Naive thymus-derived CD4-positive, alpha-beta T cell (primary cell): ENCODE data around the gene SEMA3F. TPM values are rescaled to one million over a fixed set of nuclear protein-coding genes. Genes with fewer than 3 reads are reported as not detected.
A peak's percentile ranks its signal among the peaks of the same experiment; 100 is the strongest.

ENCODE experiments used
- ATAC-seq: fragments of 150-1000 bp; cut with Tn5 transposase; 2 replicates; pipeline ENCODE4 v1.10.0; 2021; ENCODE audit warnings: mild to moderate bottlenecking, moderate library complexity
- CTCF ChIA-PET: fragments of 350-600 bp; sonication (Branson Sonifier 250); formaldehyde crosslinking; loops from one replicate; lab custom pipeline; 2021; ENCODE audit warnings: antibody characterized with exemption; lab: Charles Lee
- POLR2A ChIA-PET: fragments of 350-600 bp; sonication (Branson Sonifier 250); formaldehyde crosslinking; loops from one replicate; lab custom pipeline; 2021; ENCODE audit warnings: antibody characterized with exemption, inconsistent platforms; lab: Charles Lee
- DNase-seq, 9 donors: peaks; one replicate each; pipeline versions ENCODE4 v3.0.0 to v3.0.0-alpha.2; 2020 to 2022; ENCODE audit warnings: mixed read lengths in 1 of 9
- H3K27ac ChIP-seq: one replicate; pipeline ENCODE4 v1.7.0; 2013; ENCODE audit warnings: mild to moderate bottlenecking, low read depth, low read length, moderate library complexity
- H3K27me3 ChIP-seq, 2 donors: one replicate each; pipeline ENCODE4 v1.7.0; 2013; ENCODE audit warnings: low read length in 2 of 2, mild to moderate bottlenecking in 2 of 2, moderate library complexity in 2 of 2; ENCODE audit not compliant: control insufficient read depth in 2 of 2, insufficient read depth in 2 of 2
- H3K36me3 ChIP-seq, 3 experiments: 1 replicate in 2 of 3; 2 replicates in 1 of 3; pipeline ENCODE4 v1.7.0; 2013; ENCODE audit warnings: low read length in 3 of 3, mild to moderate bottlenecking in 3 of 3, moderate library complexity in 1 of 3; ENCODE audit not compliant: insufficient read depth in 3 of 3, control insufficient read depth in 2 of 3
- H3K4me1 ChIP-seq, 2 donors: one replicate each; pipeline ENCODE4 v1.7.0; 2013; ENCODE audit warnings: low read length in 2 of 2, mild to moderate bottlenecking in 2 of 2, moderate library complexity in 1 of 2; ENCODE audit not compliant: control insufficient read depth in 2 of 2, insufficient read depth in 2 of 2
- H3K4me3 ChIP-seq: 2 replicates; pipeline ENCODE4 v1.7.0; 2013; ENCODE audit warnings: mild to moderate bottlenecking, low read length
- H3K9me3 ChIP-seq, 3 experiments: 1 replicate in 2 of 3; 2 replicates in 1 of 3; pipeline ENCODE4 v1.7.0; 2013; ENCODE audit warnings: low read length in 3 of 3; ENCODE audit not compliant: control insufficient read depth in 2 of 3
- H3K27ac Mint-ChIP-seq, 9 donors: one replicate each; pipeline ENCODE4 v1.8.0; 2020 to 2022; ENCODE audit warnings: mixed read lengths in 9 of 9, mild to moderate bottlenecking in 8 of 9, moderate library complexity in 5 of 9, inconsistent platforms in 2 of 9
- H3K27me3 Mint-ChIP-seq, 5 donors: one replicate each; pipeline ENCODE4 v1.8.0; 2021 to 2022; ENCODE audit warnings: mixed read lengths in 5 of 5, mild to moderate bottlenecking in 1 of 5
- H3K36me3 Mint-ChIP-seq, 5 donors: one replicate each; pipeline ENCODE4 v1.8.0; 2020 to 2022; ENCODE audit warnings: mixed read lengths in 5 of 5, mild to moderate bottlenecking in 3 of 5, inconsistent platforms in 1 of 5
- H3K4me1 Mint-ChIP-seq, 7 donors: one replicate each; pipeline ENCODE4 v1.8.0; 2020 to 2022; ENCODE audit warnings: mixed read lengths in 7 of 7, mild to moderate bottlenecking in 3 of 7, inconsistent platforms in 1 of 7
- H3K4me3 Mint-ChIP-seq, 10 donors: one replicate each; pipeline ENCODE4 v1.8.0; 2020 to 2022; ENCODE audit warnings: mild to moderate bottlenecking in 10 of 10, mixed read lengths in 10 of 10, moderate library complexity in 6 of 10, inconsistent platforms in 2 of 10
- H3K9me3 Mint-ChIP-seq, 11 donors: one replicate each; pipeline ENCODE4 v1.8.0; 2020 to 2022; ENCODE audit warnings: mixed read lengths in 11 of 11, mild to moderate bottlenecking in 4 of 11, inconsistent platforms in 1 of 11, moderate library complexity in 1 of 11
- intact Hi-C, 2 donors: fragments of 100-400 bp; cut with micrococcal nuclease; formaldehyde crosslinking; loops; one replicate each; pipeline ENCODE4 v1.15.1; 2023
- polyA plus RNA-seq, 2 donors: library from polyadenylated mRNA; unstranded; fragments of 300-500 nt; fragmentation: Illumina TruSeq; gene quantifications; one replicate each; pipeline ENCODE4 v1.2.3, GENCODE V29; 2021
- total RNA-seq, 6 experiments: library from RNA in 5 of 6; stranded (reverse) in 5 of 6; gene quantifications; 1 replicate in 5 of 6; 2 replicates in 1 of 6; pipeline ENCODE4 v1.2.3 and lab custom pipeline; 2021 to 2026

Gene SEMA3F
- total and polyA plus RNA-seq, 7 experiments from 2014 or later: 0.34 to 1.1 (median 0.69) TPM; not detected in 4

GRCh38 chr3:50235716-50236483 is 80.8 kb downstream of the SEMA3F start, which contains the start of gene GNAI2:
TSS of gene GNAI2 (plus strand) at chr3:50236204. CDS start at chr3:50236336, 132 bp downstream.
- CTCF ChIA-PET: interaction anchor here (0.5 to 15.3 kb wide), 9 partner anchors 8 to 1247 kb away, joined by 3 to 211 read pairs (median 3); partner anchors contain the start of genes HYAL3 and NAA80
- no peaks in the 10 kb centered on the region for H3K27me3 Mint-ChIP-seq
- H3K4me1 Mint-ChIP-seq: peaks cover 12 to 41% (median 37%) of the 10 kb centered on the region in 7 donors

GRCh38 chr3:50236484-50237132 is 81.5 kb downstream of the SEMA3F start:
- DNase-seq (no peak), ATAC-seq (no peak)
- Mint-ChIP-seq H3K27ac (peak overlapping the region; percentile 87 to 97 (median 95)), H3K27me3 (no peaks in the 10 kb centered on the region), H3K4me3 (peak overlapping the region; percentile 92 to 99 (median 98)), H3K36me3 (peaks cover 0 to 14% (median 0%) of the 10 kb centered on the region in 5 donors), H3K4me1 (peaks cover 19 to 48% (median 43%) of the 10 kb centered on the region in 7 donors), H3K9me3 (no peaks in the 10 kb centered on the region)
- H3K4me3 ChIP-seq: peak overlapping the region; percentile 90
- no peaks in the 10 kb centered on the region for H3K9me3 ChIP-seq
- POLR2A ChIA-PET: interaction anchor here (0.6 to 15.6 kb wide), 11 partner anchors 5 to 1705 kb away, joined by 3 to 253 read pairs (median 6); partner anchors contain the start of genes CYB561D2, GNAI2, HYAL3 and IFRD2
- H3K27me3 ChIP-seq: no peaks in the 10 kb centered on the region
- H3K27ac ChIP-seq: peak overlapping the region; percentile 84
- CTCF ChIA-PET: interaction anchor here (0.5 to 15.3 kb wide), 4 partner anchors 8 to 1248 kb away, joined by 4 to 211 read pairs (median 18); no protein-coding TSS in a partner anchor
- intact Hi-C loops: loop anchor here (1.0 to 5.0 kb wide), 17 partner anchors 36 to 1821 kb away; partner anchors contain the start of genes C3orf18 (in 2 of the 2), DUSP7 (in 2 of the 2), ARIH2 (in 1 of the 2) and CISH (in 1 of the 2)
- peaks cover 5 to 33% (median 7%) of the 10 kb centered on the region in 3 experiments for H3K36me3 ChIP-seq
- peaks cover 37 to 42% of the 10 kb centered on the region in 2 donors for H3K4me1 ChIP-seq

More at GRCh38 chr3:50235716-50236483, 80.8 kb downstream of the SEMA3F start, which contains the start of gene GNAI2:
- intact Hi-C loops: loop anchor here (1.0 to 5.0 kb wide), 19 partner anchors 9 to 1821 kb away; partner anchors contain the start of genes C3orf18 (in 2 of the 2), DUSP7 (in 2 of the 2), HYAL3 (in 2 of the 2) and NAA80 (in 2 of the 2)
- Mint-ChIP-seq H3K36me3 (peaks cover 0 to 13% (median 0%) of the 10 kb centered on the region in 5 donors), H3K9me3 (no peaks in the 10 kb centered on the region), H3K4me3 (peak within 1 kb of the TSS; percentile 92 to 99 (median 98)), H3K27ac (peak within 1 kb of the TSS; percentile 87 to 97 (median 95))
- Histone ChIP-seq H3K4me1 (peaks cover 30 to 35% of the 10 kb centered on the region in 2 donors), H3K9me3 (no peaks in the 10 kb centered on the region), H3K27me3 (no peaks in the 10 kb centered on the region), H3K27ac (peak within 1 kb of the TSS; percentile 84), H3K36me3 (peaks cover 5 to 33% (median 7%) of the 10 kb centered on the region in 3 experiments), H3K4me3 (peak within 1 kb of the TSS; percentile 90)
- ATAC-seq (peak; percentile 93), DNase-seq (peak; percentile 95 to 99 (median 99))
- POLR2A ChIA-PET: interaction anchor here (0.6 to 15.6 kb wide), 14 partner anchors 4 to 1142 kb away, joined by 3 to 253 read pairs (median 5); partner anchors contain the start of genes CYB561D2, GNAI2, HYAL3 and IFRD2

DNA sequence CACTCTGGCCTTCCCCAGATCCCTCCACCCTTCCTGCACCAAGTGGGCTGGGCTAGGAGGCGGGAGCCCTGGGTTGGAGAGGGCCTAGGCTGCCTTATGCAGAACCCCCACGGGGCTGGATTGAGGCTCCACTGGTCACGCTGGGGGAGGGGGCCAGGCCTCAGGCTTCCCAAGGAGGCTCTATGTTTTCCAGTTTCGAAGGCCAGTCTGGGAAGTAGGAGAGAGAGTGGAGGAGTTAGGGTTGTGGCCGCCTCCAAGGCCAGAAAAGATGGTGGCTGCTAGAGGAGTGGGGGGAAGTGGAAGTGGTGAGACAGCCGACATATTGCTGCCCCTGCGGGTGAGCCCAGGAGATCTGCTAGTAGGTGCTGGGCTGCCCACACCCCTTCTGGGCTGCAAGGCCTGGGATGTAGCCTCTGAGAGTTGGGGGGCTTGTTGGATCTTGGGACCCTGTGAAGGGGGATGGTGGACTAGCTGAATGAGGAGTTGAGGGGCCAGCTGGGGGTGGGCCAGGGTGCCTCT is 82.1 kb downstream of the SEMA3F start:
- H3K4me1 Mint-ChIP-seq: peaks cover 25 to 54% (median 48%) of the 10 kb centered on the region in 7 donors
- peaks cover 5 to 33% (median 7%) of the 10 kb centered on the region in 3 experiments for H3K36me3 ChIP-seq

DNA sequence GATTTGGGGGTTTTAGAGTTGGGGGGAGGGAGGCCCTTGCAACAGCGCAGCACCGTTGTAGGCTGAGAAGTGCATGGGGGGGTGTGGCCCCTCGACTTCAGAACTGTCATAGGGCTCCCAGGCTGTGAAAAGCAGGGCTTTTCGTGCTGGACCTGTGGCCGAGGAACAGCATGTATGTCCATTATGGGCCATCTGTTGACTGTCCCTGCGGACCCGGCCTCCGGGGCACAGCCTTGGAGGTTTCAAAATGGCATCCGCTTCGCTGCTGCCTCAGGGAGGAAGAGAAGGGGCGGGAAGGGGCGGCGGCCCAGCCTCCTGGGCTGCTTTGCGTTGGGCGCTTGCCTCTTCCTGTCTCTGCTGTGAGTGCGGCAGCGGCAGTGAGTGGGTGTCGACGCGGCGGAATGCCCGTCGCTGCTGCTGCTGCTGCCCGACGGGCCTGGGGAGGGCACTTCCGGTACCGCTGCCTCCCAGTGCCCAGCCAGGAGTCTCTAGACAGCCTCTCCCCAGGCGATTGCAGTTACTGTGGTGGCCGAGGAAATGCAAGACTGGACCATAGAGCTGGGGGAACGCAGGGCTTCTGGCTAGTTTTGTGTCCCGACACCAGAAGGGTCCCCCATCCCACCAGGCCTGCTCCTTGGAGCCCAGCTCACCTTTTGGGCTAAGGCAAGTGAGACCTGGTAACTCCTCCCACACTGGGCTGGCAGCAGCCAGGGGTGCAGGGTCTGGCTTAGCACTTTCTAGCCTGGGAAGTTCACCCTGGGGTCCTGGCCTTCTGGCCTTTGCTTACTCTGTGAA is 82.8 kb downstream of the SEMA3F start:
- ATAC-seq (peak; percentile 53), DNase-seq (peak; percentile 68 to 88 (median 86))
- H3K4me1 Mint-ChIP-seq: peaks cover 25 to 60% (median 56%) of the 10 kb centered on the region in 7 donors
- Histone ChIP-seq H3K9me3 (no peaks in the 10 kb centered on the region), H3K36me3 (peaks cover 5 to 33% (median 7%) of the 10 kb centered on the region in 3 experiments), H3K4me1 (peaks cover 51 to 56% of the 10 kb centered on the region in 2 donors), H3K27ac (peak overlapping the region; percentile 84), H3K4me3 (peak overlapping the region; percentile 90), H3K27me3 (no peaks in the 10 kb centered on the region)
- peak overlapping the region; percentile 92 to 99 (median 98) for H3K4me3 Mint-ChIP-seq
- POLR2A ChIA-PET: interaction anchor here (0.6 to 15.6 kb wide), 12 partner anchors 5 to 1151 kb away, joined by 3 to 253 read pairs (median 4); partner anchors contain the start of genes GNAI2 and IFRD2
- peaks cover 0 to 14% (median 0%) of the 10 kb centered on the region in 5 donors for H3K36me3 Mint-ChIP-seq
- CTCF ChIA-PET: interaction anchor here (0.6 to 15.3 kb wide), 4 partner anchors 6 to 905 kb away, joined by 4 to 211 read pairs (median 18); no protein-coding TSS in a partner anchor
- intact Hi-C loops: loop anchor here (1.0 to 5.0 kb wide), 16 partner anchors 8 to 1819 kb away; partner anchors contain the start of genes DUSP7 (in 2 of the 2), ARIH2 (in 1 of the 2), C3orf18 (in 1 of the 2) and CISH (in 1 of the 2)
- H3K27me3 Mint-ChIP-seq: no peaks in the 10 kb centered on the region
- peak overlapping the region; percentile 87 to 97 (median 95) for H3K27ac Mint-ChIP-seq
- H3K9me3 Mint-ChIP-seq: no peaks in the 10 kb centered on the region

More for the DNA sequence above, 82.1 kb downstream of the SEMA3F start:
- Histone ChIP-seq H3K27ac (peak overlapping the region; percentile 84), H3K4me3 (peak overlapping the region; percentile 90), H3K27me3 (no peaks in the 10 kb centered on the region), H3K4me1 (peaks cover 43 to 48% of the 10 kb centered on the region in 2 donors), H3K9me3 (no peaks in the 10 kb centered on the region)
- ATAC-seq (no peak), DNase-seq (peak in 6 of 9 donors; percentile 32 to 52 (median 44))
- intact Hi-C loops: loop anchor here (2.0 to 5.0 kb wide), 14 partner anchors 36 to 1820 kb away; partner anchors contain the start of genes DUSP7 (in 2 of the 2), ARIH2 (in 1 of the 2), C3orf18 (in 1 of the 2) and CISH (in 1 of the 2)
- Mint-ChIP-seq H3K27ac (peak overlapping the region; percentile 87 to 97 (median 95)), H3K27me3 (no peaks in the 10 kb centered on the region), H3K36me3 (peaks cover 0 to 14% (median 0%) of the 10 kb centered on the region in 5 donors), H3K9me3 (no peaks in the 10 kb centered on the region), H3K4me3 (peak overlapping the region; percentile 92 to 99 (median 98))
- POLR2A ChIA-PET: interaction anchor here (0.6 to 15.6 kb wide), 14 partner anchors 5 to 1705 kb away, joined by 3 to 253 read pairs (median 4); partner anchors contain the start of genes GNAI2, IFRD2, PARP3 and RASSF1
- CTCF ChIA-PET: interaction anchor here (0.9 to 15.3 kb wide), 3 partner anchors 7 to 43 kb away, joined by 4 to 211 read pairs (median 31); no protein-coding TSS in a partner anchor
